Hematopoietic multipotent progenitor cell treated with erythropoietin and hydrocortisone succinate and interleukin-3 and kit ligand, for 6 days (in vitro differentiated cells): Measurements from ENCODE around the gene ARG2.

ENCODE experiments used
- DNase-seq: peaks from one replicate; pipeline ENCODE4 v3.0.0-alpha.2; 2015

Gene ARG2

DNA sequence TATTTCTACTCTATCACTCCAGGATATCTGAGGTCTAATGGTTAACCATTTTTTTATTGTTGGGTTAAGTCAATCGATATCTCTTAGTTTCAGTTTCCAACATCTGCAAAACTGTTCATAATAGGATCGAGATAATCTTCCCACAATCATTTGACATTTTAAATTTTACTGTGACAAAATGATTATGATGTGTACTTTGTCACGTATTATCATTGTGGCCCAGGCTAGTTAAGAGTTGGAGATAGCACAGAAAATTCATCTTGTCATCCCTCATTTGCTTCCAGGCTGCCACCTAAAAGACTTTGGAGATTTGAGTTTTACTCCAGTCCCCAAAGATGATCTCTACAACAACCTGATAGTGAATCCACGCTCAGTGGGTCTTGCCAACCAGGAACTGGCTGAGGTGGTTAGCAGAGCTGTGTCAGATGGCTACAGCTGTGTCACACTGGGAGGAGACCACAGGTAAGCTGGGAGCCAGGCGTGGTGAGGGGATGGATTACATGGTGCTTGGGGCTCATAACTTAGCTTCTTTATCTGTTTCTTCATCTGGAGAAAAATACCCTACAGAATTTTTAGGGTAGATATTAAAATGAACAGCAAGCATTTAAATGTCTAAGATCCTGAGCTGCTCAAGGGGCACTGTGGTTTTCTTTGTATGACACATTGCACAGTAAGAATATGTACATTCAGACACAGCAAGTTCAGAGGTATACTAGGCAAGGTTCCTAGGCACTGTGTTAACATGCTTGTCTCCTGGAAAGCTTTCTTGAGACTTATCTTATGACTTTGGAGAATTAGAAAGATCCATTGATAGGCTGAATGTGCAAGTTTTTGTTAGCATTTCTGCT lies 22.4 kb downstream of the ARG2 start:
- DNase-seq = peak; percentile 44

DNA sequence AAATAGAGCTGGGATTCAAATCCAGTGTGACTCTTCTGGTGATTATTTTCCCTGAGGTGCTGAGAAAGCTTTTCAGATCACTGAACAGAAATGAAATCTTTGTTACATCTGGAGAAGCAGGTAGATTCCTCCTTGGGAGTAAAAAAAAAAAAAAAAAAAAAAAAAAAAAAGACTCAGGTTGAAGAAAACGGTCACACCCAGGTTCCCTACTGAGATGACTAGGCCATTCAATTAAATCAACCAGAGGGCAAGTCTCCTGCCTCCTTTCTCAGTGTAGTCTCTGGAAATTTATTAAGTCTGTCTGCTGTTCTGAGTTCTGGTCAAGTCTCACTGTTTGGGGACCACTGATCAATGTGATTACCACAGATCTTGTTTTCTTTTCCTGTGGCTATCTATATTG lies 24.0 kb downstream of the ARG2 start:
- DNase-seq = no peak

DNA sequence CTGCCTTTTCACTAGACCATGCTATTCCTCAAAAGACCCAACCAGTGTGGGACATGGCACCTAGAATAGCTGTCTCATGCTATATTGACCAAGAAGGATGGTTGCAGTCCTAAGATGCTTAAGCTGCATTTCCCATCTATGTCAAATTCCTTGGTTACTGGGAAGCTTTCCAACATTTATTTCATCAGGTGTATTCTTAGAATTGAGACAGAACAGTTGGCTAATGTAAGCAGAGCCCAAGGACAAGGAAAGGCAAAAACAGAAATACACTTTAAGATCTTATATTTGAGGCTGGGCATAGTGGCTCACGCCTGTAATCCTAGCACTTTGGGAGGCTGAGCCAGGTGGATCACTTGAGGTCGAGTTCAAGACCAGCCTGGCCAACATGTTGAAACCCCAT lies 24.7 kb downstream of the ARG2 start:
- no peak for DNase-seq

DNA sequence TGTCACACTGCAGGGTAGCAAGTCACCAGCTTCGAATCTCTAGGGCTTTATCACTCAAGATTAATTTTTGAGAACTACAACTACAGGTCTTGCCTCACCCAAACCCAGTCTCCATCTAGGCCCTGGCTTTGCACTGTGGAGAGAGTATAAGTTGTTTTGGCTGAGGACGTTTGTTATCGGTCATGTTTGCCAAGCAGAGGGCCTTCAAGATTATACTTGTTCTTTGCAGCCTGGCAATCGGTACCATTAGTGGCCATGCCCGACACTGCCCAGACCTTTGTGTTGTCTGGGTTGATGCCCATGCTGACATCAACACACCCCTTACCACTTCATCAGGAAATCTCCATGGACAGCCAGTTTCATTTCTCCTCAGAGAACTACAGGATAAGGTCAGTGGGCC lies 25.7 kb downstream of the ARG2 start:
- DNase-seq = no peak

DNA sequence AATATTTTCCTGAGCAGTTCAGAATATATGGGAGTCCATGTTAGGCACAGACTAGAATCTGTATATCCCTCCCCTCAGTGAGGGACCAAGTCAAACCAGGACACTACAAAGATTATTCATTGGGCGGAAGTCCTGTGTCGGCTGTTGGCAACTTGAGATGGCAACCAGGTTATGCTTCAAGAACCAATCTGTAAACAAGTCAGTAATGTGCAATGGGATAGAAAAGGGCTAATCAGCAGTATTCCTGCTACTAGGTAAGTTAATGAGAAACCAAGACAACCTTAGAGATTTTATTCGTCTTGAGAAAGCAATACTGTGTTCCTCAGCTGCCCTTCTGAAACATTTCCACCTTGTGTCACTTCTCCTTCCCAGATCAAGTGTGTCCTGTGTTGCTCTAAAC lies 26.4 kb downstream of the ARG2 start:
- no peak for DNase-seq

DNA sequence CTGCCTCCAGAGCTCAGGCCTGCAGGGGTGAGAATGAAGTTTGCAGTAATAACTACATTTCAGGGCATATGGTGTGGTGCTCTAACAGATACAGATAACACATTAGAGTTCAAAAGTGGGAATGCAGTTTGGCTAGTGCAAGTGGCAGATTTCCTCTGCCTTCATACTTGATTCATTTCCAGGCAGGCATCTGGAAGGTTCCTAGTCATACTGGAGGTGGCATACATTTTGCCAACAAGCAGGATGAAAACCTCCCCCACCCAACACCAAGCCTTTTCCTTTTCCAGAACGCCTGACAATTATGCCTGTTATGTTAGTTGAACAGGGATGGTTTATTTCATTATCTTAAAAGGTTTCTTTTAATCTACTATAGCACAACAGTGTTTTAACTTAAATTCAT lies 30.4 kb downstream of the ARG2 start:
- DNase-seq = no peak

DNA sequence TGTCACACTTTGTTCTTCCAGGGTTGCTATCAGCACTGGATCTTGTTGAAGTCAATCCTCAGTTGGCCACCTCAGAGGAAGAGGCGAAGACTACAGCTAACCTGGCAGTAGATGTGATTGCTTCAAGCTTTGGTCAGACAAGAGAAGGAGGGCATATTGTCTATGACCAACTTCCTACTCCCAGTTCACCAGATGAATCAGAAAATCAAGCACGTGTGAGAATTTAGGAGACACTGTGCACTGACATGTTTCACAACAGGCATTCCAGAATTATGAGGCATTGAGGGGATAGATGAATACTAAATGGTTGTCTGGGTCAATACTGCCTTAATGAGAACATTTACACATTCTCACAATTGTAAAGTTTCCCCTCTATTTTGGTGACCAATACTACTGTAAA lies 31.0 kb downstream of the ARG2 start:
- no peak for DNase-seq

DNA sequence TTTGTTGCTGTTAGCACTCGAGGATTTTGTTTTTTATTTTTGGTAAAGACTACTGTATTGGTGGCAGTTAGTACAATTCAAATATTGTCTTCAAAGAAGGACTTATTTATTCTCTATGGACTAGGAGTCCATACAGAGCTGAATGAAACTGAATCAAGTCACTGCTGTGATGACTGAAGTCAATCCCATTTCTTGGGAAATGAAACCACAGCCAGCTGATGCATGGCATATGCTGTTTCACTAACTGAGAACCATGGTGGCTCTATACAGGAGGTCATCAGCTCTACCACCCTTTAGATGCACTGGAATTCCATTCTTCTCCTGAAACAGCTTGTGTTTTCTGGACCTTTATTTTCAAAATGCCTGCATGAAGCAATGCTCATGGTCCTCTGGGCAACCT lies 32.5 kb downstream of the ARG2 start:
- DNase-seq = no peak

DNA sequence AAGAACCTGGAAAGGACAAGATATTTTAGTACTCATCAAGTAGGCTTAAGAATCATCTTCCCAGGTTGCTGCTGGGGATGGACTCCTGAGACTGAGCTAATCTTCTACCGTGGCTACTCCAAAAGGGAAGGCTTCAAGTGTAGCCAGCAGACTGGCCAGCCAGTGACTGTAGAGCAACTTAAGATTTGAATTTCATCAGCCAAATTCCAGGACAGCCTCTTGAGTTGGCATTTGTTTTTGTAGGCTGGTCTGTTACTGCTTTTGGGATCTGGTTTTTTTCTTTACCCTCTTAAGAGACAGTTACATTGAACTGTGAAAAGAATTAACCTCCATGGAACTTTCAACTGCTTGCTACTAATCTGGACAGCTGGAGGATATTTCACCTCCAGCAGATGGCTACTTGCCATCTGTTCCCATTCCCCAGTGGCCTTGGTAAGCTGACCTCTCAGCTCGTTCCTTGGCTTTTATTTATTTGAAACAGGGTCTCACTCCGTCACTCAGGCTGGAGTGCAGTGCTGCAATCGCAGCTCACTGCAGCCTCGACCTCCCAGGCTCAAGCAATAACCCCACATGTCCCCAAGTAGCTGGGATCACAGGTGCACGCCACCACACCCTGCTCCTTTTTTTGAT lies 34.0 kb downstream of the ARG2 start:
- no peak for DNase-seq

DNA sequence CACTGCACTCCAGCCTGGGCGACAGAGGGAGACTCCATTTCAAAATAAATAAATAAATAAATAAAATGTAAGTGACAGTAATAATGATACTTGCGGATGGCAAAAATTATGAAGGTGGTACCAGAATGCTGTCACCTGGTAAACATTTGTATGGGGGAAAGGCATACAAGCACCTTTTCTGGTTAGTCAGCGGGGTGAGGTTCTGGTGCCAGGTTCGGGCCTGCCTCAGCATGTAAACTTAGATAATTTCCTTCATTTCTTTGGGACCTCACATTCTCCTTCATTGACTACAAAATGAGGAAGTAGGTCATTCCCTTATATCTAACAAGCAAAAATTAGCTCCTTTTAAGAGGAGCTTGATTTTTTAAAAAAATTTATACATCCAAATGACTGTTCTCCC lies 43.9 kb downstream of the ARG2 start:
- no peak for DNase-seq

DNA sequence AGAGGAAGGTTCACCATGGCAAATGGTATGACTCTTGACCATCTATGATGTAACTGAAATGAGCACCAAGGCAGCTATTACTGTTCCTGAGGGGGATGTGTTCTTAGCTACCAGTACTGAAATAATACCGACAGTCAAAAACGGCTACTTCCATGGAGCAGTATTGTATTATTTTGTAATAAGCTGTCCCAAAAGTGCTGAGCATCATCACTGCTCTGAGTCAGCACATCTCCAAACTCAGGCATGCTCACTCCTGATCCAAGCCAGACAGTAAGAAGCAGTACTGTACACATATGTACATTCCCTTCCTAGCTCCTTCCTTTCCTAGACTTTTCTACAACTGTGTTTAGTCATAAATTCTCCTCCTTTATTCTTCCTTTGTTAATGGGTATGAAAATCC lies 46.1 kb downstream of the ARG2 start:
- no peak for DNase-seq

DNA sequence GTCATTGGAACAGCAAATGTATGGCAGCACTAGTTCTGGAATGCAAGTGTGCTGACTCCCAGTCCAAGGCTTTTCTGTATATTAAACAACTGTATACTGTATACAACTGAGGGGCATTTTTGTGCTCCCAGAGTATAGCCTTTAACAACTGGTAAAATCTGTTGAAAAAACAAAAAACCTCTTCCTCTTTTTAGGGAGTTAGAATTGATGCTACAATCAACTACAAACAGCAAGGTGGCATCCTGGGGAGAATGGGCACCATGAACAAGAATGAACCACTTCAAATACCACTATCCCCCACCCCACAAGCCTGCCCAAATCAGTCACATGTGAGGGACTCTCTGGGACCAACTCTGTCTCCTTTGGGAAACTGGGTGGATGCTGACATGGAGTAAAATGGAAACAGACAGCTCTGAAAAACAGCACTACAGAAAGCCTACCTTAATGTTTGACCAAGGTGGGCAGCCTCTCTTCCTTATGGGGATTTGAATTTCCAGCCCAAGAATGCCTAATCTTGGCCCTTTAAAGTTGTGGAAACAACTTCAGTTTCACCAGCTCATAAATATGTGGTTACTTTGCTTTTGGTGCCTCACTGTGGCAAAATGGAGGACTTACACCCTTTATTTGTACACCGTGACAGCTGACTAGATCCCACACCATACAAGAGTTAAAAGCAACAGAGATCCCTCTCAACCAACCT lies 47.2 kb downstream of the ARG2 start:
- DNase-seq = peak; percentile 82

DNA sequence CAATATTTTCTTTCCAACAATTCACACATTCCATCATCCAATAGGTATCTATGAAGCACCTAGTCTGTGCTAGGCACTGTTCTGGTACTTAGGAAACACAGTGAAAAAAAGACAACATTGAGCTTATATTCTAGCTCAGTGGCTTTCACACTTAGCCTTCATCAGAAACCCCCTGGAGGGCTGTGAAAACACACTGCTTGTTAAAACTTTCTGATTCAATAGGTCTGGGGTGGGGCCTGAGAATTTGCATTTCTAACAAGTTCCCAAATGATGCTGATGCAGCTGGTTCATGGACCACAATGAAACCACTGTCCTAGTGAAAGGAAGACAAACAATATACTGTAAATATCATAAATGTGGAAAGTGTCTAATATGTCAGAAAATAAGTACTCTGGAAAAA lies 48.8 kb downstream of the ARG2 start:
- no peak for DNase-seq

DNA sequence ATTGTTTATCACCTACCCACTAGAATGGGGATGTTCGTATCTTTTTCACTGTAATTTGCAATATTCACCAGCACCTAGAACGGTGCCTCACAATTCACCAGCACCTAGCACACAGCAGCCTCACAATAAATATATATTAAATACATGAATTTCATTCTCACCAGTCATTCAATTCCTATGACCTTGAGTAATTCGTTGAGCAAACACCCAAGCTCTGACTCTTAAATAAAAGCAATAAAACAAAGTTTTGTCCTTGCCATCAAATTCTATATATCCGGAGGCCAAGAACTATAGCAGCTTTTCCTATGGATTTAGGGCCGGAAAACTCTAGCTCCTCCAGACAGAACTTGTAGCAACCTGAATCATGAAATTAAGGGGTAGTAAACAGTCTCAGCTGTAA lies 53.7 kb downstream of the ARG2 start:
- no peak for DNase-seq

DNA sequence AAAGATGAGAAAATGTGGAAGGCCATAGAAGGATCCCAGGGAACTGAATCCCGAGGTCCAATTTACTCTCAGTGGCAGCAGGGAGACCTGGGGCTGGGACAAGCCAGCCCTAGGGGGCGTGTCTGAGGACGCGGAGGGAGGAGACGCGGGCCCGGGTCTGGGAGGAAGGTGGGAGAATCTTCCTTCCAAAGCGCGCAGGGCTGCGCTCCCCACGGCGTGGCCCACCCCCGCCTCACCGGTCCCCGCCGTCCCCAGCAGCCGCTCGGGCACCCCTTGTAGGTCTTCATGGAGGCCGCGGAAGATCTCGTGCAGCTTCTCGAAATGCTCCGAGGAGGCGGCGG lies 54.4 kb downstream of the ARG2 start:
- peak; percentile 75 for DNase-seq

DNA sequence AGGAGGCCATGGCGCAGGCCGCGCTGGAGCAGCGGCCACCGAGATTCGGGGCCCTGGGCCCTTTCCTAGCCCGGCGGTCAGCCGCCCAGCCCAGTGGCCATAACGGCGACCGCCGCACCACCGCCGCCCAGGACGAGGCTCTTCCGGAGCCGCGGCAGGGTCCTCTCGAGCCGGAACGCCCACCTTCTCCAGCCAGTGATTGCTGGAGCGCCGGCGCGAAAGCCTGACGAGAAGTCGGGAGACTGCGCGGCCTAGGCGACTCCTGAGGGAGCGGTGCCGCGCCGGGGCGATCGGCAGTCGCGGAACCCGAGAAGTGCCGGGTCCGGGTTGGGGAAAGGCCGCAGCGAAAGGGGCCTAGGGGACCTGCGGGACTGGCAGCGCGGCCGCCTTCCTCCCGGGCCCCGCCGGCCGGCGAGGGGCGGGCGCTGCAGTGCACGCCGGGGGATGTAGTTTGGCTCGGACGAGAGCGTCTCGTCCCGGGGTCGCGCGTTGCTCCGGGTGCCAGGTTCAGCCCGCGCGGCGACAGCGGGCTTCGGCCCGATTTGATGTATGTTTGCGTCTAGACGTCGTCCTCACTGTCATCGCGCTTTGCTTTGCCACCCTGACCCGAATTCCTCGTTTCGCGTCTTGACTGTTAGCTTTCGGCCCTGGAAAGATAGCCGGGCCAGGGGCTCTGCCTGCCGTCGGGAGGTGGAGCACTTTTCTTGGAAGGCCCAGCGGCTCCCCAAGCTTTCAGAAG lies 54.9 kb downstream of the ARG2 start, which contains the start of gene VTI1B:
Gene VTI1B, minus strand, starts transcription at position 153 of the 739 bp plus-strand sequence. Its CDS starts 143 bp downstream, at position 10.
- DNase-seq = peak; percentile 86

DNA sequence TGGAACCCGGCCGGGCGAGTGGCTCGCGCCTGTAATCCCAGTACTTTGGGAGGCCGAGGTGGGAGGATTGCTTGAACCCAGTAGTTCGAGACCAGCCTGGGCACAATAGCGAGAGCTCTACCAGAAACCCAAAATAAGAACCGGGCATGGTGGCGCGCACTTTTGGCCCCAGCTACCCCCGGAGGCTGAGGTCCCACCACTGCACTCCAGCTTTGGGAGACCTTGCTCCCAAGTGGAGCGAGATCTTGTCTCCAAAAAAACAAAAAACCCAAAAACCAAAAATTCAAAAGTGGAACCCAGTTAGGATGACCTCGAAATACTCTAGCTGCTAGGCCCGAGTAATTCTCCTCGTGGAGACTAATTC lies 55.5 kb downstream of the ARG2 start:
- DNase-seq = no peak

DNA sequence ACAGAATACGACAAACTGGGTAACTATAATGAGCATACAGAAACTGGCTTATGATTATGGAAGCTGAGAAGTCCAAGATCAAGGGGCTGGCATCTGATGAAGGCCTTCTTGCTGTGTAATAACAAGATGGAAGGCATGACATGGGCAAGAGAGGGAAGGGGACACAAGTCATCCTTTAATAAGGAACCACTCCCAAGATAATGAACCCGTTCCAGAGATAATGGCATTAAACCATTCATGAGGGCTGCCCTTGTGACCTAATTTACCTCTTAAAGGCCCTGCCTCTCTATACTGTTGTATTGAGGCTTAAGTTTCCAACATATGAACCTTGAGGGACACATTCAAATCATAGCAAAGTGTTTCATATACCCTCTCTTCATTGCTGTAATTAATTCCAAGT lies 59.3 kb downstream of the ARG2 start:
- DNase-seq = peak; percentile 57

DNA sequence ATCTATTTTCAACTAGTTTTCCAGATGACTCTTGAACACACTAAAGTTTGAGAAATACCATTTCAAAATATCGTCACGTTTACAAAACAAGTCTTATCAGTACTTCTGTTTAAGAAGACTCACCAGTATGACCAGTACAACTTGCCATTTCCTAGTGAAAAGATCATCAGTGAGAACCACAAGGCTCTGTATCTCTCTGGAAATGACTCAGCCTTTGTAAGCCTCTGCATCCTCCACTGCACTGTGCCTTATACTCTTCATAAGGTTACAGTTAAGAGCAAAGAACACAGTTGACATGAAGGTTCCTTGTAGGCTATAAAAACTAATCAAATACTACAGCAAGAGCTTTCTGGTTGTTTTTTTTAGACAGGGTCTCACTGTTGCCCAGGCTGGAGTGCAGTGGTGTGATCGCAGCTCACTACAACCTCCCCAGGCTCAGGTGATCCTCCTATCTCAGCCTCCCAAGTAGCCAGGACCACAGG lies 60.4 kb downstream of the ARG2 start:
- peak; percentile 95 for DNase-seq

DNA sequence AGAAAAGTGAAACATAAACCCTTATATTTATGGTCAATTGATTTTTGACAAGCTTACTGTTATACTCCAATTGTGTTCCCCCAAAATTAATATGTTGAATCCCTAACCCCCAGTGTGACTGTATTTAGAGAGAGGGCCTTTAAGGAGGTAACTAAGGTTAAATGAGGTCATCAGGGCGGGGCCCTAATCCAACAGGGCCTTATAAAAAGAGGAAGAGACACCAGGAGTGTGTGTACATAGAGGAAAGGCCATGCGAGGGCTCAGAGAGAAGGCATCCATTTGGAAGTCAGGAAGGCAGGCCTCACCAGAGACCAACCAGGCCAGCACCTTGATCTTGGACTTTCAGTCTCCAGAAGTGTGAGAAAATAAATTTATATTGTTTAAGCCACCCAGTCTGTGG lies 61.2 kb downstream of the ARG2 start:
- DNase-seq = peak; percentile 82

DNA sequence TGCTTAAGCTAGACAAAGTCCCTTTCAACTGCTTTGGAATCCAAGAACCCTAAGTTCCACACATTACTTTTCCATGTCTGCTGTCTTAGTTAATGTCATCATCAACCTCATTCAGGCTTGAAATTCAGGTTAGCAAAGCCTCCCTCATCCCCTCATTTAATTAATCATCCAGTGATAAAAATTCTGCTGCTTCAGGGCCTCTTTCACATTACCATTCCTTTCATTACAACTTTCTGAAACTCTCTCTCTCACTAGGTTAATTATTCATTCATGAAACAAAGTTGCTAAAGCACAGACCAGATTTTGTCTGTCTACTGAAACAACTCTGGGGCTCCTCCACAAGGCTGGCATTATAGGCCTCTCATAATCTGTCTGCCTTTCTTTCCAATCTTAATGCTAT lies 64.1 kb downstream of the ARG2 start:
- DNase-seq = no peak

DNA sequence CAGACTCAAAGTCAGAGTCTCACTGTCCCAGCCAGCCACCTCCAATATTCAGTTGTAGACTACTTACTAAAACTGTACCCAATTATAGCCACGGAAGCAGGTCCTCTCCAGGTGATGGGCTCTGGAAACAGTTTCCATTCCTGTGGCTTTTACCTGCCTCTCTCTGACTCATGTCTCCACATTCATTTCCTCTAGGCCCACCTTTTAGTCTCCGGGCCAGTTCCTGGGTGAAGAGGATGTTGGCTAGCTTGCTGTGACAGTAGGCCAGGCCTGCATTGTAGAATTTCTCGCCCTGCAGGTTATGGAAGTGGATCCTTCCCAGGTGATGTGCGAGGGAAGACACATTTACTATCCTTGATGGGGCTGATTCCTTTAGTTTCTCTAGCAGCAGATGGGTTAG lies 70.3 kb downstream of the ARG2 start:
- DNase-seq = no peak

DNA sequence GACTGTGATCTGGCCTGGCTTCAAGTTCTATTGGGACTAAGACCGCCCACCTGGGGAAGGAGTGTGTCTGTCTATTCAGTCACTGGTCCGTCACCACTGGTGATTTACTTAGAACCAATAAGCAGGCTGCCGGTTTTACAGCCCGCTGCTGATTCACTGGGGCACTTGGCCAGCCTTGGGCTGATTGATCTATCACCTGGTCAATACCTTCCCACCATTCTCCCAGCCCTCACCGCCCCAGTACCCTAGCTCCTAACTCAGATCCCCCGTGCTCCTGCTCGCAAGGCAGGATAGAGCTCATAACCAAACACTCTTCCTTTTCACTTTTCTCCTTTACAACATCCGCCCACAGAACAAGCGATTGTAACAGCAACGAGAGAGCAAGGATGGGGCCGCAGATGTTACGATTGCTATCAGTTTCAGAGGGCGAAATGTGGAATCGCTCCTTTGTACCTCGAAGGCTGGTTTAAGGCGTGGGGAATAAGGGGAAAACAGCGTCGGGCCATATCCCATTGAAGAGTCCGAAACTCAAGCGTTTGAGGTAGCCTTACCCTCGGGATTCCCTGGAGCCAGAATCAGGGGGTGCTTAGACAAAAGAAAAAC lies 75.2 kb downstream of the ARG2 start:
- DNase-seq = peak; percentile 97
